HL-60 (cell line): Measurements from ENCODE around the gene SGIP1.

Experiments
- GABPA ChIP-seq: IDR thresholded peaks from 2 replicates; pipeline ENCODE4 v1.6.1; 2012; ENCODE audit warnings: low read depth
- POLR2AphosphoS5 ChIP-seq: IDR thresholded peaks from 2 replicates; pipeline ENCODE4 v1.6.1; 2012; ENCODE audit warnings: low read depth
- TF ChIP-seq, protein P1 (sequence below): IDR thresholded peaks from one replicate; pipeline ENCODE4 v1.5.1; 2011; ENCODE audit warnings: low read length, control low read depth, inconsistent platforms; ENCODE audit not compliant: insufficient read depth

DNA sequence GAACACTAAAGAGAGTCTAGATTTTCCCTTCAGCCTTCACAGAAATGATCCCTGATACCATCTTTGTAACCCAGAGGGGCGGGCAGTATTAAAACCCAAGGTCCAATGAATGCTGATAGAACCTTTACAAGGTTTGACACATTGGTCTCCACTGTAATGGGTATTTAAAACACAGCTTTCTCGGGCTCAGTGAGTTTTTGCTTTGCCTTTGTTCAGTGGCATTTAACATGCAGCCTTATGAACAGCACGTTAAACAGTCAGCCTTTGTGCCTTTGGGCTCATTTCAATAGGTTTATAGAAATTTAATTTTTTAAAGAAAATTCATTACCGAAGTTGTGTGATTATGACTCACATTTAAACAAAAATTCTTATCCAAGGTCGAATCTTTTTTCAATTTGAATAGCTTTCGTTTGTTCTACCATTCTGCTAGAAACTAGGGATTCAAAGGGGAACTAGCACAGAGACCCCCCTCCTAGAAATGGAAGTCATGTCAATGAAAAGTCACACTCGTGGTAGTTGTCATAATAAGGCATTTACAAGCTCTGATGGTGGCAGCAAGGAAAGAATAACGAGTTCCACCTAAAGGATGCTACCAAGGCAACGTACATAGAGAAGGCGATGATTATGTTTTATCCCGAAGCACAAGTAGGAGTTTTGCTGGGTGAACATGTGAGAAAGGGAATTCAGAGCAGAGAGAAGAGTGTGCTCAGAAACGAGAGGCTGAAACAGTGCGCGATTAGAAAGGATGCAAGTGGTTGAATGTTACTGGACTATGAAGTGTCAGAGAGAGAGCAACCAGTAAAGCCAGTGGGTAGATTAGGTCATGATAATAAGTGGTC, 66.2 kb downstream of the SGIP1 start:
- TF ChIP-seq POLR2AphosphoS5 (no peak), GABPA (no peak)
- TF ChIP-seq, protein P1, sequence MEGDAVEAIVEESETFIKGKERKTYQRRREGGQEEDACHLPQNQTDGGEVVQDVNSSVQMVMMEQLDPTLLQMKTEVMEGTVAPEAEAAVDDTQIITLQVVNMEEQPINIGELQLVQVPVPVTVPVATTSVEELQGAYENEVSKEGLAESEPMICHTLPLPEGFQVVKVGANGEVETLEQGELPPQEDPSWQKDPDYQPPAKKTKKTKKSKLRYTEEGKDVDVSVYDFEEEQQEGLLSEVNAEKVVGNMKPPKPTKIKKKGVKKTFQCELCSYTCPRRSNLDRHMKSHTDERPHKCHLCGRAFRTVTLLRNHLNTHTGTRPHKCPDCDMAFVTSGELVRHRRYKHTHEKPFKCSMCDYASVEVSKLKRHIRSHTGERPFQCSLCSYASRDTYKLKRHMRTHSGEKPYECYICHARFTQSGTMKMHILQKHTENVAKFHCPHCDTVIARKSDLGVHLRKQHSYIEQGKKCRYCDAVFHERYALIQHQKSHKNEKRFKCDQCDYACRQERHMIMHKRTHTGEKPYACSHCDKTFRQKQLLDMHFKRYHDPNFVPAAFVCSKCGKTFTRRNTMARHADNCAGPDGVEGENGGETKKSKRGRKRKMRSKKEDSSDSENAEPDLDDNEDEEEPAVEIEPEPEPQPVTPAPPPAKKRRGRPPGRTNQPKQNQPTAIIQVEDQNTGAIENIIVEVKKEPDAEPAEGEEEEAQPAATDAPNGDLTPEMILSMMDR, result no peak
